ENCODE measurements around the gene GPR176.
A peak's percentile ranks its signal among the peaks of the same experiment; 100 is the strongest.

GPR176 gene

GRCh38 chr15:39777496-39777895 is 142.6 kb downstream of the GPR176 start:
- H3K79me1 ChIP-seq (ENCODE audit: low read length), result no peaks in the 10 kb centered on the region
- no peaks in the 10 kb centered on the region for H3K4me1 ChIP-seq (ENCODE audit: control insufficient read depth in 1 of 2, insufficient read depth in 2 of 2, low read length in 2 of 2)
- no peaks in the 10 kb centered on the region for H3K36me3 ChIP-seq (ENCODE audit: control insufficient read depth in 1 of 2, insufficient read depth in 2 of 2, low read length in 2 of 2)
- H3K23ac ChIP-seq (ENCODE audit: low read length), result peak overlapping the region; percentile 25
- no CpG with 5 or more reads among the region's 4 CpGs for WGBS (ENCODE audit: extremely low coverage, insufficient coverage, insufficient read length)
- H4K8ac ChIP-seq (ENCODE audit: low read depth, low read length), result no peak overlapping the region
- H2BK12ac ChIP-seq (ENCODE audit: low read length), result no peak overlapping the region
- DNase-seq, result no peak
- no peak overlapping the region for H3K27ac ChIP-seq (ENCODE audit: low read depth, low read length)
- no peaks in the 10 kb centered on the region for H3K27me3 ChIP-seq (ENCODE audit: insufficient read depth, low read length)
- no peak overlapping the region for H3K9ac ChIP-seq (ENCODE audit: low read length)
- peaks cover 2% of the 10 kb centered on the region for H3K9me3 ChIP-seq (ENCODE audit: insufficient read depth, low read depth, low read length)
- no peak overlapping the region for H2AFZ ChIP-seq (ENCODE audit: insufficient read depth, low read length, poor library complexity)
- H3K4me2 ChIP-seq (ENCODE audit: low read length), result no peak overlapping the region
- no peak overlapping the region for H3K4ac ChIP-seq (ENCODE audit: low read depth, low read length)
- H3K18ac ChIP-seq (ENCODE audit: low read length), result no peak overlapping the region
- no peak overlapping the region for H4K12ac ChIP-seq (ENCODE audit: low read depth, low read length)
- H4K91ac ChIP-seq (ENCODE audit: low read depth, low read length), result no peak overlapping the region
- H2AK5ac ChIP-seq (ENCODE audit: low read length), result no peak overlapping the region
- H2BK120ac ChIP-seq (ENCODE audit: insufficient read depth, low read length, poor library complexity), result no peak overlapping the region
- no peak overlapping the region for H3K4me3 ChIP-seq (ENCODE audit: low read depth, low read length)
- H2BK5ac ChIP-seq (ENCODE audit: low read depth, low read length, poor library complexity), result no peak overlapping the region
- H3K14ac ChIP-seq (ENCODE audit: low read length), result no peak overlapping the region
- H3K79me2 ChIP-seq (ENCODE audit: control insufficient read depth, insufficient read depth, low read length, poor library complexity), result no peaks in the 10 kb centered on the region

GRCh38 chr15:39776068-39776467 is 144.0 kb downstream of the GPR176 start:
- H2BK5ac ChIP-seq (ENCODE audit: low read depth, low read length, poor library complexity), result no peak overlapping the region
- H3K4me3 ChIP-seq (ENCODE audit: low read depth, low read length), result no peak overlapping the region
- H3K9ac ChIP-seq (ENCODE audit: low read length), result no peak overlapping the region
- no peak overlapping the region for H3K4me2 ChIP-seq (ENCODE audit: low read length)
- H2AFZ ChIP-seq (ENCODE audit: insufficient read depth, low read length, poor library complexity), result no peak overlapping the region
- H3K4ac ChIP-seq (ENCODE audit: low read depth, low read length), result no peak overlapping the region
- H3K14ac ChIP-seq (ENCODE audit: low read length), result no peak overlapping the region
- no peak overlapping the region for H2BK12ac ChIP-seq (ENCODE audit: low read length)
- no peaks in the 10 kb centered on the region for H3K27me3 ChIP-seq (ENCODE audit: insufficient read depth, low read length)
- no peaks in the 10 kb centered on the region for H3K4me1 ChIP-seq (ENCODE audit: control insufficient read depth in 1 of 2, insufficient read depth in 2 of 2, low read length in 2 of 2)
- H2AK5ac ChIP-seq (ENCODE audit: low read length), result no peak overlapping the region
- H3K18ac ChIP-seq (ENCODE audit: low read length), result no peak overlapping the region
- no peak overlapping the region for H4K8ac ChIP-seq (ENCODE audit: low read depth, low read length)
- WGBS (ENCODE audit: extremely low coverage, insufficient coverage, insufficient read length), result no CpG with 5 or more reads among the region's 4 CpGs
- H3K9me3 ChIP-seq (ENCODE audit: insufficient read depth, low read depth, low read length), result peaks cover 2% of the 10 kb centered on the region
- H4K12ac ChIP-seq (ENCODE audit: low read depth, low read length), result no peak overlapping the region
- no peaks in the 10 kb centered on the region for H3K36me3 ChIP-seq (ENCODE audit: control insufficient read depth in 1 of 2, insufficient read depth in 2 of 2, low read length in 2 of 2)
- H2BK120ac ChIP-seq (ENCODE audit: insufficient read depth, low read length, poor library complexity), result no peak overlapping the region
- no peak overlapping the region for H3K23ac ChIP-seq (ENCODE audit: low read length)
- no peak for DNase-seq
- no peak overlapping the region for H4K91ac ChIP-seq (ENCODE audit: low read depth, low read length)
- no peaks in the 10 kb centered on the region for H3K79me1 ChIP-seq (ENCODE audit: low read length)
- H3K79me2 ChIP-seq (ENCODE audit: control insufficient read depth, insufficient read depth, low read length, poor library complexity), result no peaks in the 10 kb centered on the region
- H3K27ac ChIP-seq (ENCODE audit: low read depth, low read length), result no peak overlapping the region

GRCh38 chr15:39774688-39775267 is 145.3 kb downstream of the GPR176 start:
- Histone ChIP-seq H2BK12ac (ENCODE audit: low read length) (no peak overlapping the region), H3K79me1 (ENCODE audit: low read length) (no peaks in the 10 kb centered on the region), H3K14ac (ENCODE audit: low read length) (no peak overlapping the region), H2AFZ (ENCODE audit: insufficient read depth, low read length, poor library complexity) (no peak overlapping the region), H3K23ac (ENCODE audit: low read length) (no peak overlapping the region), H2BK5ac (ENCODE audit: low read depth, low read length, poor library complexity) (no peak overlapping the region), H3K36me3 (ENCODE audit: control insufficient read depth in 1 of 2, insufficient read depth in 2 of 2, low read length in 2 of 2) (no peaks in the 10 kb centered on the region), H3K9ac (ENCODE audit: low read length) (no peak overlapping the region), H2AK5ac (ENCODE audit: low read length) (no peak overlapping the region), H3K27me3 (ENCODE audit: insufficient read depth, low read length) (no peaks in the 10 kb centered on the region), H3K27ac (ENCODE audit: low read depth, low read length) (no peak overlapping the region), H4K12ac (ENCODE audit: low read depth, low read length) (no peak overlapping the region), H3K4ac (ENCODE audit: low read depth, low read length) (no peak overlapping the region), H3K4me2 (ENCODE audit: low read length) (no peak overlapping the region), H3K4me3 (ENCODE audit: low read depth, low read length) (no peak overlapping the region), H4K91ac (ENCODE audit: low read depth, low read length) (no peak overlapping the region), H3K18ac (ENCODE audit: low read length) (no peak overlapping the region), H3K79me2 (ENCODE audit: control insufficient read depth, insufficient read depth, low read length, poor library complexity) (no peaks in the 10 kb centered on the region), H3K9me3 (ENCODE audit: insufficient read depth, low read depth, low read length) (peaks cover 2% of the 10 kb centered on the region), H3K4me1 (ENCODE audit: control insufficient read depth in 1 of 2, insufficient read depth in 2 of 2, low read length in 2 of 2) (no peaks in the 10 kb centered on the region), H2BK120ac (ENCODE audit: insufficient read depth, low read length, poor library complexity) (no peak overlapping the region), H4K8ac (ENCODE audit: low read depth, low read length) (no peak overlapping the region)
- DNase-seq, result no peak
- no CpG with 5 or more reads among the region's 3 CpGs for WGBS (ENCODE audit: extremely low coverage, insufficient coverage, insufficient read length)

GRCh38 chr15:39770748-39771689 is 149.0 kb downstream of the GPR176 start:
- no peak for DNase-seq
- no peak overlapping the region for H3K9ac ChIP-seq (ENCODE audit: low read length)
- no peak overlapping the region for H3K27ac ChIP-seq (ENCODE audit: low read depth, low read length)
- H3K4me1 ChIP-seq (ENCODE audit: control insufficient read depth in 1 of 2, insufficient read depth in 2 of 2, low read length in 2 of 2), result no peaks in the 10 kb centered on the region
- H3K27me3 ChIP-seq (ENCODE audit: insufficient read depth, low read length), result no peaks in the 10 kb centered on the region
- no peaks in the 10 kb centered on the region for H3K9me3 ChIP-seq (ENCODE audit: insufficient read depth, low read depth, low read length)
- H4K91ac ChIP-seq (ENCODE audit: low read depth, low read length), result no peak overlapping the region
- H3K23ac ChIP-seq (ENCODE audit: low read length), result no peak overlapping the region
- no peaks in the 10 kb centered on the region for H3K36me3 ChIP-seq (ENCODE audit: control insufficient read depth in 1 of 2, insufficient read depth in 2 of 2, low read length in 2 of 2)
- no peak overlapping the region for H3K14ac ChIP-seq (ENCODE audit: low read length)
- no peak overlapping the region for H4K8ac ChIP-seq (ENCODE audit: low read depth, low read length)
- H3K4ac ChIP-seq (ENCODE audit: low read depth, low read length), result no peak overlapping the region
- H4K12ac ChIP-seq (ENCODE audit: low read depth, low read length), result no peak overlapping the region
- no peak overlapping the region for H3K18ac ChIP-seq (ENCODE audit: low read length)
- no peak overlapping the region for H3K4me3 ChIP-seq (ENCODE audit: low read depth, low read length)
- WGBS (ENCODE audit: extremely low coverage, insufficient coverage, insufficient read length), result no CpG with 5 or more reads among the region's 8 CpGs
- H3K79me2 ChIP-seq (ENCODE audit: control insufficient read depth, insufficient read depth, low read length, poor library complexity), result no peaks in the 10 kb centered on the region
- H2AFZ ChIP-seq (ENCODE audit: insufficient read depth, low read length, poor library complexity), result no peak overlapping the region
- no peak overlapping the region for H2BK12ac ChIP-seq (ENCODE audit: low read length)
- H2BK5ac ChIP-seq (ENCODE audit: low read depth, low read length, poor library complexity), result no peak overlapping the region
- H2BK120ac ChIP-seq (ENCODE audit: insufficient read depth, low read length, poor library complexity), result no peak overlapping the region
- no peak overlapping the region for H2AK5ac ChIP-seq (ENCODE audit: low read length)
- H3K79me1 ChIP-seq (ENCODE audit: low read length), result no peaks in the 10 kb centered on the region
- no peak overlapping the region for H3K4me2 ChIP-seq (ENCODE audit: low read length)
